HEK293 (cell line): Measurements from ENCODE around the gene DOCK4.

Source experiments
- CTCF ChIP-seq: fragments of 450-650 bp; formaldehyde crosslinking; IDR thresholded peaks from 2 replicates; pipeline ENCODE4 v1.5.1; 2016; ENCODE audit warnings: missing biosample characterization, missing genetic modification characterization
- TCF7L2 ChIP-seq: IDR thresholded peaks from 2 replicates; pipeline ENCODE4 v1.6.1; 2011; ENCODE audit warnings: low read depth, mild to moderate bottlenecking, inconsistent platforms, low read length, moderate library complexity, borderline replicate concordance
- ZNF510 ChIP-seq: fragments of 450-650 bp; formaldehyde crosslinking; IDR thresholded peaks from 2 replicates; pipeline ENCODE4 v1.5.1; 2018; ENCODE audit warnings: mild to moderate bottlenecking, missing genetic modification characterization, missing biosample characterization; ENCODE audit not compliant: insufficient replicate concordance

- TF ChIP-seq ZNF510 (no peak), CTCF (no peak), TCF7L2 (no peak)
These were observed 97.2 kb downstream of the DOCK4 start for GRCh38 chr7:112108981-112109380.
